HT-29 (cell line): ENCODE data around the gene VAMP1. TPM values are rescaled to one million over a fixed set of nuclear protein-coding genes. Genes with fewer than 3 reads are reported as not detected.
"Not testable (repeated sequence)": the region's sequence is repeated elsewhere in the genome, so short reads cannot be mapped to it uniquely, and the experiment has no call there.

ENCODE experiments used
- DNase-seq: peaks from one replicate; pipeline ENCODE4 v3.0.0-alpha.2; 2015; ENCODE audit warnings: low spot score
- total RNA-seq: library from RNA; depleted of rRNA; stranded (reverse); fragments of >200 nt; shearing (Covaris generic); gene quantifications from 2 replicates; pipeline ENCODE4 v1.2.3, GENCODE V29; 2014

VAMP1 gene
- total RNA-seq, 1 experiment from 2014 or later, result 23.0 TPM

DNA sequence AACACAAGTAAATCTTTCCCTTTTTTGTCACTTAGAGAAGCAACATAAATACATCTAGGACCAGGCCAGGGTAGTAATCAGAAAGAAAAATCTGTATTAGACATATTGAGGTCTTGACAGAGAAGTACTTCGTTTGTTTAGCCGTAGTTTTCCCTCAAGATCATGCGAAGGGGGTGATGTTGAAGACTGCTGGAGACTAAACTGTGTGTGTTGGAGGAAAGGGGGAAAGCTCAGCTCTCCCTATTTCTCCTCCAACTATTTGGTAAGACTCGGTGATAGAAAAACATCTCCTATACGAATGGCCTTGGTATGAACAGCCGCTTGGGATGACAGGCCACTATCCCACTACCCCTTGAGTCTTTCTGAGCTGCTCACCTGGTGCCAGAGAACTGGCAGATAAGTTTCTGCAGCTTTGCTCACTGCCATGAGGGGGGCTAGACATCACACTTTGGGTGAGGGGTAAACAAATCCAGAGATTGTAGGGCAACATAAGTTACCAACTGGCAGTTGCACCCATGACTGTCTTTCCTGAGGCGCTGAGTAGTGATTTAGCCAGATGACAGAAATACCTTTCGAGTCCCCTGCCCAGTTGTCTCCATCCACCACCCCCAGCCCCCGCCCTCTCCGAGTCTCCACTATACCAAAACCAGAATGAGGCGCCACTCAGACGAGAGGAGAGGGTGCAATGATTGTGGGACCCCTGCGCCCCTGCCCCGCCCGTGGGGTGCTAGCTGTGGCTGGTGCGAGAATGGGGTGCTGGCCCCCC is 685 bp downstream of the VAMP1 start:
- peak; percentile 5 for DNase-seq

DNA sequence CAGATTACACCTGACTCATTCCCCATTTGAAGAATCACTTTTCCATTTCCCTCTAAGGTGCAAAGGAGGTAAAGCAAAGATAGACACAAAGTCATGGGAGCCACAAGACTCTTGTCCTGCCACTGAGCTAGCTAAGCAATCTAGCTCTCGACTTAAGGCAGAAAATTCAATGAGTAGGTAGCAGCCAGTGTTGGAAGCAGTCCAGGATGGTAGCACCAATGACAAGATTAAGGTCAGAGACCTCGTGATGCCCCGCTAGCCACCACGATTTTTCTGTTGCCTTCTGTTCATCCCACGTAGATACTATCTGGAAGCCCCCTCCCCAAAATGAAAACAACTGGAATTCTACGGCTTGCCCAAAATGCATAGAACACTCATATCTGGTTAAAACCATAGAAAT is 1.4 kb downstream of the VAMP1 start:
- no peak for DNase-seq

DNA sequence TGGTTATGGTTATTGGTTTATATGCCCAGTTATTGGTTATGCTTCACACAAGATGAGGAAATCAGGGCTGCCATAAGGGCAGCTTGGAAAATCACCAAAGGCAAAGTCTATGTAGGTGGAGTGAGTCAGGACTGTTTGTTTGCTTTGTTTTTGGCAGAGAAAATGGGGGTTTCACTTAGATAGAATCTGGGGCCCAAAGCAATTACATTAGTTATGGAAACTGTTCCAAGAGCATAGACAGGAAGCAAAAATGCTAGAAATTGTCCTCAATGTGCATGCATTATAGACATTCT is 2.2 kb downstream of the VAMP1 start:
- DNase-seq, result no peak

DNA sequence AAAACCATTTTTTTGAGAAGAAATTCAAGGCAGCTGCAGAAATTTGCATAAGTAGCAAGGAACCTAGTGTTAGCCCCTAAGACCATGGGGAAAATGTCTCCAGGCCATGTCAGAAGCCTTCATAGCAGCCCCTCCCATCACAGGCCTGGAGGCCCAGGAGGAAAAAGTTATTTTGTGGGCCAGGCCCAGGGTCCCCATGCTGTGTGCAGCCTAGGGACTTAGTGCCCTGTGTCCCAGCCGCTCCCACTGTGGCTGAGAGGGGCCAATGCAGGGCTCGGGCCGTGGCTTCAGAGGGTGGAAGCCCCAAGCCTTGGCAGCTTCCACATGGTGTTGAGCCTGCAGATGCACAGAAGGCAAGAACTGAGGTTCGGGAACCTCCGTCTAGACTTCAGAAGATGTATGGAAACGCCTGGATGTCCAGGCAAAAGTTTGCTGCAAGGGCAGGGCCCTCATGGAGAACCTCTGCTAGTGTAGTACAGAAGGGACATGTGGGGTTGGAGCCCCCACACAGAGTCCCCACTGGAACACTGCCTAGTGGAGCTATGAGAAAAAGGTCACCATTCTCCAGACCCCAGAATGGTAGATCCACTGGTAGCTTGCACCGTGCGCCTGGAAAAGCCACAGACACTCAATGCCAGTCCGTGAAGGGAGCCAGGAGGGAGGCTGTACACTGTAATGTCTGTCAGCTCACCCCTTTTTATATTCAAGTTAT is 2.8 kb downstream of the VAMP1 start:
- not testable (repeated sequence) for DNase-seq

DNA sequence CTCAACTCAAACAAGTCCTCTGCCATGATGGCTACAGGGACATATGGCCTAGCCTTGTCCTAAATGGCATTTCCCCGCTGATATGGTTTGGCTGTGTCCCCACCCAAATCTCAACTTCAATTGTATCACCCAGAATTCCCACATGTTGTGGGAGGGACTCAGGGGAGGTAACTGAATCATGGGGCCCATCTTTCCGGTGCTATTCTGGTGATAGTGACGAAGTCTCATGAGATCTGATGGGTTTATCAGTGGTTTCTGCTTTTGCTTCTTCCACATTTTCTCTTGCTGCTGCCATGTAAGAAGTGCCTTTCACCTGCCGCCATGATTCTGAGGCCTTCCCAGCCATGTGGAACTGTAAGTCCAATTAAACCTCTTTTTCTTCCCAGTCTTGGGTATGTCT is 3.7 kb downstream of the VAMP1 start:
- not testable (repeated sequence) for DNase-seq

DNA sequence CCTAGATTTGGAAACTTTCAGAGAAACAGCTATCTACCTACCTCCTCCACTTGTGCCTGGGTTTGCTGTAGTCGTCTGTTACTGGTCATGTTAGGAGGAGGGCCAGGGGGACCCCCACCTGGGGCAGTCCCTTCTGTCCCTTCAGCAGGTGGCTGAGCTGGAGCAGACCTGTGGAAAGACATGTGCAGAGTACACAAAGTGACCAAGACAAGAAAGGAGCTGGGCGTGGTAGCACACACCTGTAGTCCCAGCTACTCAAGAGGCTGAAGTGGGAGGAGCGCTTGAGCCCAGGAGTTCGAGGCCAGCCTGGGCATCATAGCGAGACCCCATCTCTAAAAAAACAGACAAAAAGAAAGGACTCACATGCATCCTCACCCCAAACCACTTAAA is 4.3 kb downstream of the VAMP1 start:
- no peak for DNase-seq

DNA sequence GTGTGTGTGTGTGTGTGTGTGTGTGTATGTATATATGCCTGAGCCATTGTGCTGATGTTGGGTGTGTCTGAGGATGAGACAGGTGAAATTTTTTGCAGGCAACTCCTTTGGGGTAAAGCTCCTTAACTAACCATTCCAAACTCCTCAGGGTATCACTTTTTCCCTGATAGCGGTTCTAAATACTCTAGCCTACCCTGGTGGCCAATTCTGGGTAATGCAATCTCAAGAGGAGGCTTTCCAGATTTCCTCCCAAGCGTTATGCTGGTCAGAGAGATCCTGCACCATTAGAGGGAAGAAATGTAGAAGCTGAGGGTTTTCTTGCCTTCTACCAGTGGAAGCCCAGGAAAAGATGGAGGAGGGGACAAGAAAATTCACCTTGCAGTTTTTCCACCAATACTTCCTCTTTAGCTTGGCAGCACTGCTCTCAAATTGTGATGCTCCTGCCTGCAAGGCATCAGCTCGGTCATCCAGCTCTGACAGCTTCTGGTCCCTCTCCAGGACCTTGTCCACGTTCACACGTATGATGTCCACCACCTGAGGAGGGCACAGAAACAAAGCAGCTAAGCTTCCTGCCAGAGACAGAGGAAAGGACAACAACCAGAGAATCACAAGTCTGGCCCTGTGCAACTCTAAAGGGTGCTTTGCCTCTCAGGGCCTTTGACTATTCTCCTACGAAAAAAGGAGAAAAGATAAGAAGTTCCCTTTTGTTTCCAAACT is 4.9 kb downstream of the VAMP1 start:
- peak; percentile 84 for DNase-seq

DNA sequence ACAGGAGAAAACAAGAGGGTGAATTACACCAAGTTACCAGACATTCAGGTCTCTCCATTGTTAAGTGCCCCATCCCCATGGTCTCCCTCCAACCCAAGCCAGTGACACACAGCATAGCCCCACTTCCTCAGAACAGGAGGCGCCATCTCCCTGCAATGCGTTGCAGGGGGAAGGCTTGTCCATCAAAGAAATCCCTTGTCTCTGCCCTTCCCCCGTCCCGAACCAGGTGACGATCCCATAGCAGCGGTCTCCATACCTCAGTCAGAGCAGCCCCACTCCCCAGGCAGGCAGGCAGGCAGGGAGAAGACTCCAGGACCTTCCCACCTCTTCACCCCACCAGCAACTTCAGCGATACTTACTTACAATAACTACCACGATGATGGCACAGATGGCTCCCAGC is 5.9 kb downstream of the VAMP1 start:
- no peak for DNase-seq

DNA sequence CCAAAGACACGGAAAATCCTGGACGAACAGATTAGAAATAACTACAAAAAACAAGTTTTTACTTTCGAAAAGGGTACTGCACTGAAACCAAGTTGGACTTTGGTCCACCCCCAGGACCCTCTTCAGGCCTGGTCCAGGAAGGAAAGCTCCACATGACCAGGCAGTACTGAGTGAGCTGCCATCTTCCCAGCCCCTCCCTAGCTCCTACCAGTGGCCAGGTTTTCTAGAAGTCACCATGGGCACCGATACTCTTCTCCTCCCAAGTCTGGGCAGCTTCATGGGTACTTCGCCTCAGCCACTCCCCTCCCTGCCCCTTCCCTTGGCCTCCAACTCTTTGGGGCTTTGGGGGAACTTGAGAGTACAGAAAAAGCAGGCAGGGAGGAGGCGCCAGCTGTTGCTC is 6.6 kb downstream of the VAMP1 start:
- no peak for DNase-seq

DNA sequence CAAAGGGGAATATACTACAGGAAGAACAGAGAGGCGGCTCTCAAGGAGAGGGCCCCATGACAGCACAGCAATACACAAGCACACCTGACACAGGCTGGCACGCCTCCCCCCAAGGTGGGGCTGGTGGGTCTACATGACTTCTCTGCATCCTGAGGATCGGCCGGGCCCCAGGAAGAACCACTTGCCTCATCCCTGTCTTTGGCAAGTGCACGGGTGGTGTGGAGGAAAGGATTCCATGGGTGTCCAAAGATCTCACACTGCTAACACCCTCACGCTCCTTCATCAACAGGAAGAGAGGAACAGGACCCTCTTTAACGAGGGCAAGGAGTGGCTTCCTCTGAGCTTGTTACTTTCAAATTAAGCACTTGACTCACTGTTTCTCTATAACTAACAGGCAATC is 7.3 kb downstream of the VAMP1 start:
- no peak for DNase-seq

DNA sequence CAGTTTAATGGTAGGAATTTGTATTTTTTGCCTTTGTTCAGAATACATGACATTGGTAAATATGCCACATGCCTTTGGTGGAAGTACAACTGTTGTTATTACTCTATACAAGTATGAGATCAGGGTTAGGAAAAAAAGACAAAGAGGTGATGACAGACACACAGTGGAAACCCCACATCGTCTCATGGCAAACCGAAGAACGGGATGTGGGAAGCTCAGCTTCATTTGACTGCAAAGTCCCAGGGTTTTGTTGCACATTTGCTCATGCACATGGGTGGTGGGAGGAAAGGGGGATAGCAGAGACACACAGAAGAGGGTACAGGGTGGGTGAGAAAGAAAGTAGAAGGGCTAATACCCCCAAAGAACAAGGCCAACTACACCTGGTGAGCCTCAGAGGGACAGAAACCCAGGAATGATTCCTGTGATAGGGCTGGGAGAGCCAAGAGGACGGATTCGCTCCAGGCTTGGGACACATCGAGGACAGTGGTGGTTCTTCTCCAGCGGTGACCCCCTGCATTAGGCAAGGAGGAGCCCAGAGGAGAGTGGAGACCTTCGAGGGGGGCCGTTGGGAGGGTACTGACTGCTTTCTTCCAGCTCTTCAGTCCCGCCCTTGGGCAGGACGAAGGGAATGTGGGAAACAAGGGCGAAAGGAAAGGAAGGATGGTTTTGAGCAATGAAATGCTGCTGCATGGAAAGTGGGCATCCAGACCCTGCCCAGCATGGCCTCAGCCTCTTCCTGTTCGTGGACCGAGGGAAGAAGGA is 8.1 kb downstream of the VAMP1 start:
- DNase-seq, result no peak

DNA sequence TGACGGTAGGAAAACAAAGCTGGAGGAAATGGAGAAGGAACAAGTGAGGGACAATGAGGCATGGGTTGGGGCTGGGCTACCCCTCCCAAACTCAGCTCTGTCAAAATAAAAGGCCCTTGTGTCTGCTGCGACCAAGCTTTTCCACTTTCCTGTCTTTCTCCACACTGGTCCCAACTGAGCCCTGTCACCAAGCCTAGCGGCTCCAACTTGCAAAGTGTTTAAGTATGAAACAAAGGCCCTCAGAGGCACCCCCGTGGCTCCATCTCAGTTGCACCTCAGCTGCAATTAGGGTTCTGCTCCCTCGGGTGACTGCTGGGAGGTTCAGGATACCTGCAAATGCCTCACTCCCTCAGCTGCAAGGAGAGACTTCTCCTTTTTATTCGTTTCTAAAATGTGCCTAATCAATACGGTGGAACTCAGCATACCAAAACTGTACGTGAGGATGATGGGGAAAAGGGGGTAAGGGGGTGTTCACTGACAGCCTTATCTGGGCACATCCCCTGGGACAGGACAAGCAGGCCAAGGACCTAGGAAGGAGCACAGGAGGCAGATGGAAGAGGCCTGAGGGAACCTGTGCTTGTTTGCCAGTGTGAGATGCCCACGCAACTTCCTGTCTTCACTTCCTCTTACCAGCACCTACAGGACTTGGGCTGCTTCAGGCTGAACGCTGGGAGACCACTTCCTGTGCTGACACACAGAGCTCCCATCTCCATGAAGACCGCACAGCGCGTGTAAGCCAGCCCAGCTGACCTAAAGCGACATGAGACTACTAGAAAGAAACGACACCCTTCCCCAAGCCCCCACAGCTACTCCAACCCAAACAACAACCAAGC is 8.9 kb downstream of the VAMP1 start:
- DNase-seq, result no peak

DNA sequence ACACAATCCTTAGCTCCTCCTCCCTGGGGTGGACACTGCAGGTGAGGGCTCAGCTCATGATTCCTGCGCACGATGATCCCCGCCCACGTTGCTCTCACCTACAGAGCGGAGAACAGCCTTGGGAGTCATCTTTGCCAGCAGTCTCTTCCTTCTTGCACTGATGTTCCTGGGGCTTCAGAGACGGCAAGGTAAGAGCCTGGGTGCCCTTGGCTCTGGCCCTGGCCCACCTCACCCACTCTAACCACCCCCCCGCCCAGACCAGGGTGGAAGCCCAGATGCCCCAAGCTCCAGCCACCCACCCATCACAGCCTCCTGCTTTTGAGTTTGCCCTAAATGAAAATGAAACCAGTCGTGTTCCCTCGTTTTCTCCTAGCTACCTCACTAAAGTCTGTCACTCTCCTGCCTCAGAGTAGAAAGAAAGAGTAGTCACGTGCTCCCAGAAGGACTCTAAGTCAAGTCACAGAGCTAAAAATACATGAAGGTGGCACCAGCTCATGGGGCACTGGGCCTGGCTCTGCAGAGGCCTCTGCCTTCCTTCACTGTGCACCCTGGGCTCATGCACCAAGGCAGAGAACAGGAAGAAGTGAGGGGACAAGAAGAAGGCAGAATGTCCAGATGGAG is 9.6 kb downstream of the VAMP1 start:
- no peak for DNase-seq

DNA sequence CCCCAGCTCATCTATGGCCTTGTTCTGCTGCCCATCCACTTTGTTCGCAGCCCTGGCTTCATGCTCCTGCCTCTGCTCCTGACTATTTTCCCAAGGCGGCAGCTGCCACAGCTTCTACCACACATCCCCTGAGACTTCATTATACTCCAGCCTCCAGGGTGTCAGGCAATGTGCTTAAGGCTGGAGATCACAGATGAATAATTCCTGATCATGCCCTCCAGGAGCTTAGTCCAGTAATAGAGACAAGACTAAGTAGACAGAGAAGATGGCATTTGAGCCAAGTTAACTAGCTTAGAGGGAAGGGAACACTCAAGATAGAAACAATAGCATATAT is 11.5 kb downstream of the VAMP1 start:
- no peak for DNase-seq

DNA sequence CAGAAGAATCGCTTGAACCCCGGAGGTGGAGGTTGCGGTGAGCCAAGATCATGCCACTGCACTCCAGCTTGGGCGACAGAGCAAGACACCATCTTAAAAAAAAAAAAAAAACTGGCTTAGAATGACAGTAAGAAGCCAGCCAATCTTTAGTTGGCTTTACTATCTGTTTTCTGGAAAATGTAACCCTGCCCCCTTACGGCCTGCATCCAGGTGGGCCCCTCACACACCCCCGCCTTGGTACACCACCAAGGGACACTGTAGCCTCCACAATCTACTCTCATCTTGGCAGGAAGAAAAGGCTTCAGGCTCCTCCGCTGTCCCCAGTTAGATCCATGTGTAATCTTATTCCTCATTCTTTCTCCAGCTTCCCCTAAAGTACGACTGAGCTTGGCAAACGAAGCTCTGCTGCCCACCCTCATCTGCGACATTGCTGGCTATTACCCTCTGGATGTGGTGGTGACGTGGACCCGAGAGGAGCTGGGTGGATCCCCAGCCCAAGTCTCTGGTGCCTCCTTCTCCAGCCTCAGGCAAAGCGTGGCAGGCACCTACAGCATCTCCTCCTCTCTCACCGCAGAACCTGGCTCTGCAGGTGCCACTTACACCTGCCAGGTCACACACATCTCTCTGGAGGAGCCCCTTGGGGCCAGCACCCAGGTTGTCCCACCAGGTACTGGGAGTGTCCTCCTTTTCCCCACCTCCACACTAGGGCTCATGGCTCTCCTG is 12.0 kb downstream of the VAMP1 start:
- DNase-seq, result no peak

DNA sequence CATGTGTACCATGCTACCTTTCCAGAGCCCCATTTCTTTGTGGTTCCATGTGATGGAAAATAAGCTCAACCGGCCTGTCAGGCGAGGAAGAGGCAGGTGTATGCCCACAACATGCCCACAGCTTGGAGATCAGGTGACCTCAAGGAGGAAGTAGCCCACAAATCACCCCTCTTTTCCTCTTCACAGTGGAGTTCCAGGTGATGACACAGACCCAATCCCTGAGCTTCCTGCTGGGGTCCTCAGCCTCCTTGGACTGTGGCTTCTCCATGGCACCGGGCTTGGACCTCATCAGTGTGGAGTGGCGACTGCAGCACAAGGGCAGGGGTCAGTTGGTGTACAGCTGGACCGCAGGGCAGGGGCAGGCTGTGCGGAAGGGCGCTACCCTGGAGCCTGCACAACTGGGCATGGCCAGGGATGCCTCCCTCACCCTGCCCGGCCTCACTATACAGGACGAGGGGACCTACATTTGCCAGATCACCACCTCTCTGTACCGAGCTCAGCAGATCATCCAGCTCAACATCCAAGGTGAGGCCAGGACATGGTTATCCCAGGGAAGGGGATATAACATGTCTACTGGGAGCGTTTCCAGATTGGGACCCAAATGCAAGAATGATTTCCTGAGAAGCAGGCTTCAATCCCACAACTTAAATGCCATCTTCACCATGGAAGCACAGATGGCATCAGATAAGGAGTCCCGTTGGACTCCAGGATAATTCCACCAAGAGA is 13.1 kb downstream of the VAMP1 start:
- no peak for DNase-seq

DNA sequence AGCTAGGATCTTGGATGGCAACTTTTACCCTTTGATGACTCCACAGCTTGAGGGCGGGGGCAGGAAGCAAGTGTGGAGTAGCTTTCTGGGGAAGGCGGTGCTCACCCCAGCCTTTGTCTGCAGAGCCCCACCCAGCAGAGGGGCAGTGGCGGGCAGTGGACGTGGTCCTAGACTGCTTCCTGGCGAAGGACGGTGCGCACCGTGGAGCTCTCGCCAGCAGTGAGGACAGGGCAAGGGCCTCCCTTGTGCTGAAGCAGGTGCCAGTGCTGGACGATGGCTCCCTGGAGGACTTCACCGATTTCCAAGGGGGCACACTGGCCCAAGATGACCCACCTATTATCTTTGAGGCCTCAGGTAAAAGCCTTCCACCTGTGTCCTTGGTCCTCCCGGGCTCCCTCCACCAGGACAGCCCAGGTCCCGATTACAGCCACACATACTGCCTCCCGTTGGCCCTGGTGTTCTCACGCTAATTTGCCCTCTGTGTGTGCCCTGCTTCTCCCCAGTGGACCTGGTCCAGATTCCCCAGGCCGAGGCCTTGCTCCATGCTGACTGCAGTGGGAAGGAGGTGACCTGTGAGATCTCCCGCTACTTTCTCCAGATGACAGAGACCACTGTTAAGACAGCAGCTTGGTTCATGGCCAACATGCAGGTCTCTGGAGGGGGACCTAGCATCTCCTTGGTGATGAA is 17.4 kb downstream of the VAMP1 start:
- no peak for DNase-seq

DNA sequence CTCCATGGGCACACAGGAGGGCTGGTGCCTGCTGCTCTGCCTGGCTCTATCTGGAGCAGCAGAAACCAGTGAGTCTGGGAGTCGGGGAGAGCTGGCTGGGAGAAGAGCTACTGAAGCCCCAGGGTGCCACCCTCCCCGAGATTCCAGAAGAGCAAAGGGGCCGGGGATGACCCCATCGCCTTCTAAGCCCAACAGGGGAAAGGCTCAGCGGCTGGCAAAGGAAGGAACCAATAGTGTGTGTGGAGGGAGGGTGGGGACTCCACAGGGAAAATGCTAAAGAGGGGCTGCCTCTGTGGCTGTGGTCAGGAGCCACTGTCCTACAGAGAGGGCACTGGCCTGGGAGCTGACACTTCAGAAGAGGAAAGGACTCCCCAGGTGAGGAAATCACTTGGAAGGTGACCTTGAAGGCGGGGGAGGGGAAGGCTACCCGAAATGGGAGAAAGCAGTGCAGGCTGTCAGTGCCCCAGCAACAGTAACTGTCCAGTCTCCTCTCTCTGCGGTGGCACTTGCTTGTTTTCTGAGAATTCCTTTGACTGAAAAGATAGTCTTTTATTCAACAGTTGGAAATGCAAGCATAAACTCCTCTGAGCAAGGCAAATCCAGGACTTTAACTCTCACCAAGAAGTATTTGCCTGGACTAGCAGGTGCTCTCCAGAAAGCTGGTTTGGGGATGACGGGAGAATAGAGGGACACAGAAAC is 18.1 kb downstream of the VAMP1 start:
- no peak for DNase-seq
